HEK293 (cell line): ENCODE results near the gene OVCH2.

Experiments
- CTCF ChIA-PET: fragments of 350-600 bp; formaldehyde crosslinking; extraction: SDS; loops from one replicate; lab custom pipeline; 2021; ENCODE audit warnings: antibody characterized with exemption; lab: Yijun Ruan, JAX
- POLR2A ChIA-PET: fragments of 300-600 bp; formaldehyde crosslinking; extraction: SDS; loops from one replicate; lab custom pipeline; 2020; ENCODE audit warnings: antibody characterized with exemption, inconsistent platforms; lab: Yijun Ruan, JAX
- H3K27ac ChIP-seq: fragments of 200-500 bp; sonication (Bioruptor generic); 2 replicates; pipeline ENCODE4 v1.5.1; 2014; ENCODE audit warnings: low read depth, low read length, control low read depth, inconsistent platforms; ENCODE audit errors: extremely low read depth
- H3K36me3 ChIP-seq, 2 experiments: fragments of 200-500 bp in 1 of 2; sonication (Bioruptor generic) in 1 of 2; 1 replicate in 1 of 2; 2 replicates in 1 of 2; pipeline ENCODE4 v1.5.1; 2014 to 2017; ENCODE audit warnings: inconsistent platforms in 2 of 2, low read length in 2 of 2; ENCODE audit not compliant: control insufficient read depth in 2 of 2, insufficient read depth in 1 of 2
- H3K4me1 ChIP-seq: fragments of 200-500 bp; sonication (Bioruptor generic); 2 replicates; pipeline ENCODE4 v1.5.1; 2014; ENCODE audit warnings: mild to moderate bottlenecking, low read length, inconsistent platforms; ENCODE audit not compliant: control insufficient read depth, insufficient read depth
- H3K4me3 ChIP-seq: 2 replicates; pipeline ENCODE4 v1.5.1; 2011; ENCODE audit warnings: low read depth, mild to moderate bottlenecking, control low read depth, low read length, moderate library complexity
- H3K9me3 ChIP-seq: fragments of 200-500 bp; sonication (Bioruptor generic); 2 replicates; pipeline ENCODE4 v1.5.1; 2014; ENCODE audit warnings: low read depth, low read length, inconsistent platforms; ENCODE audit not compliant: control insufficient read depth, insufficient read depth
- ELK4 ChIP-seq: IDR thresholded peaks from 2 replicates; pipeline ENCODE4 v1.6.1; 2011; ENCODE audit warnings: mild to moderate bottlenecking, low read depth, low read length, borderline replicate concordance
- FEZF1 ChIP-seq: fragments of 450-650 bp; formaldehyde crosslinking; IDR thresholded peaks from 2 replicates; pipeline ENCODE4 v1.5.1; 2016; ENCODE audit warnings: missing biosample characterization, missing genetic modification characterization
- GLIS1 ChIP-seq: fragments of 450-650 bp; formaldehyde crosslinking; IDR thresholded peaks from 2 replicates; pipeline ENCODE4 v1.5.1; 2016; ENCODE audit warnings: missing biosample characterization, missing genetic modification characterization
- GLIS2 ChIP-seq: fragments of 450-650 bp; formaldehyde crosslinking; IDR thresholded peaks from 2 replicates; pipeline ENCODE4 v1.5.1; 2016; ENCODE audit warnings: missing biosample characterization, missing genetic modification characterization
- MZF1 ChIP-seq: fragments of 450-650 bp; formaldehyde crosslinking; IDR thresholded peaks from 2 replicates; pipeline ENCODE4 v1.5.1; 2017; ENCODE audit warnings: missing biosample characterization, missing genetic modification characterization, borderline replicate concordance
- PBX3 ChIP-seq: sonication (generic); formaldehyde crosslinking; IDR thresholded peaks from 2 replicates; pipeline ENCODE4 v1.8.1; 2022; ENCODE audit warnings: mild to moderate bottlenecking, moderate library complexity, missing genetic modification reagents
- SETDB1 ChIP-seq: IDR thresholded peaks from one replicate; pipeline ENCODE4 v1.6.1; 2017; ENCODE audit warnings: mild to moderate bottlenecking, low read length, moderate library complexity, mixed read lengths; ENCODE audit not compliant: insufficient read length
- SP7 ChIP-seq: fragments of 450-650 bp; formaldehyde crosslinking; IDR thresholded peaks from 2 replicates; pipeline ENCODE4 v1.5.1; 2016; ENCODE audit warnings: missing biosample characterization, missing genetic modification characterization
- TRIM28 ChIP-seq: IDR thresholded peaks from 2 replicates; pipeline ENCODE4 v1.6.1; 2011; ENCODE audit warnings: low read length, control low read depth, borderline replicate concordance
- ZBTB11 ChIP-seq: fragments of 450-650 bp; formaldehyde crosslinking; conservative IDR thresholded peaks from 2 replicates; pipeline ENCODE4 v1.5.1; 2016; ENCODE audit warnings: low read depth, missing biosample characterization, missing genetic modification characterization
- ZIC2 ChIP-seq: fragments of 450-650 bp; formaldehyde crosslinking; IDR thresholded peaks from 2 replicates; pipeline ENCODE4 v1.5.1; 2016; ENCODE audit warnings: missing biosample characterization, missing genetic modification characterization
- ZNF140 ChIP-seq: fragments of 450-650 bp; formaldehyde crosslinking; IDR thresholded peaks from 2 replicates; pipeline ENCODE4 v1.5.1; 2016; ENCODE audit warnings: missing biosample characterization, missing genetic modification characterization
- ZNF37A ChIP-seq: fragments of 450-650 bp; IDR thresholded peaks from 2 replicates; pipeline ENCODE4 v1.5.1; 2018; ENCODE audit warnings: missing biosample characterization, missing genetic modification characterization
- ZNF398 ChIP-seq: fragments of 450-650 bp; formaldehyde crosslinking; IDR thresholded peaks from 2 replicates; pipeline ENCODE4 v1.5.1; 2017; ENCODE audit warnings: missing biosample characterization, missing genetic modification characterization
- ZNF600 ChIP-seq: fragments of 450-650 bp; formaldehyde crosslinking; IDR thresholded peaks from 2 replicates; pipeline ENCODE4 v1.5.1; 2016; ENCODE audit warnings: missing biosample characterization, missing genetic modification characterization
- ZNF610 ChIP-seq: fragments of 450-650 bp; formaldehyde crosslinking; IDR thresholded peaks from 2 replicates; pipeline ENCODE4 v1.5.1; 2016; ENCODE audit warnings: missing biosample characterization, missing genetic modification characterization, borderline replicate concordance
- ZNF660 ChIP-seq: fragments of 450-650 bp; IDR thresholded peaks from 2 replicates; pipeline ENCODE4 v1.5.1; 2018; ENCODE audit warnings: missing biosample characterization, mild to moderate bottlenecking, missing genetic modification characterization
- TF ChIP-seq, protein P1 (sequence below): fragments of 450-650 bp; formaldehyde crosslinking; IDR thresholded peaks from 2 replicates; pipeline ENCODE4 v1.5.1; 2017; ENCODE audit warnings: missing biosample characterization, missing genetic modification characterization
- TF ChIP-seq, protein P2 (sequence below): fragments of 450-650 bp; formaldehyde crosslinking; IDR thresholded peaks from 2 replicates; pipeline ENCODE4 v1.5.1; 2017; ENCODE audit warnings: missing biosample characterization, missing genetic modification characterization

The OVCH2 gene

DNA sequence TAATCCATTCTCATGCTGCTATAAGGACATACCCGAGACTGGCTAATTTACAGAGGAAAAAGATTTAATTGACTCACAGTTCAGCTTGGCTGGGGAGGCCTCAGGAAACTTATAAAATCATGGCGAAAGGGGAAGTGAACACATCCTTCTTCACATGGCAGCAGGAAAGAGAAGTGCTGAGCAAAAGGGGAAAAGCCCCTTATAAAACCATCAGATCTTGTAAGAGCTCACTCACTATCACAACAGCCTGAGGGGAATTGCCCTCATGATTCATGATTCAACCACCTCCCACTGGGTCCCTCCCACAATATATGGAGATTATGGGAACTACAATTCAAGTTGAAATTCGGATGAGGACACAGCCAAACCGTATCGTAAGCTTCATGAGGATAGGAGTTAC, 29.2 kb downstream of the OVCH2 start (continued):
- TF ChIP-seq SETDB1 (peak; percentile 81), FEZF1 (tag by site-specific recombination) (peak; percentile 37; the same call in 1 of the 2 replicates), ZNF660 (tag by site-specific recombination) (0 out of 2 replicates have a peak, but pooled peaks have one; percentile 10), ZIC2 (tag by site-specific recombination) (peak; percentile 27; the same call in 1 of the 2 replicates), ZNF610 (tag by site-specific recombination) (no peak), PBX3 (no peak), GLIS1 (tag by site-specific recombination) (peak; percentile 68), ELK4 (no peak), ZNF37A (no peak), GLIS2 (tag by site-specific recombination) (no peak), SP7 (tag by site-specific recombination) (0 out of 2 replicates have a peak, but pooled peaks have one; percentile 25), ZNF140 (tag by site-specific recombination) (no peak), TRIM28 (peak; percentile 30; the same call in 1 of the 2 replicates), MZF1 (peak; percentile 54; the same call in 1 of the 2 replicates), ZNF398 (tag by site-specific recombination) (peak; percentile 28; the same call in 1 of the 2 replicates)
- TF ChIP-seq, protein P1, sequence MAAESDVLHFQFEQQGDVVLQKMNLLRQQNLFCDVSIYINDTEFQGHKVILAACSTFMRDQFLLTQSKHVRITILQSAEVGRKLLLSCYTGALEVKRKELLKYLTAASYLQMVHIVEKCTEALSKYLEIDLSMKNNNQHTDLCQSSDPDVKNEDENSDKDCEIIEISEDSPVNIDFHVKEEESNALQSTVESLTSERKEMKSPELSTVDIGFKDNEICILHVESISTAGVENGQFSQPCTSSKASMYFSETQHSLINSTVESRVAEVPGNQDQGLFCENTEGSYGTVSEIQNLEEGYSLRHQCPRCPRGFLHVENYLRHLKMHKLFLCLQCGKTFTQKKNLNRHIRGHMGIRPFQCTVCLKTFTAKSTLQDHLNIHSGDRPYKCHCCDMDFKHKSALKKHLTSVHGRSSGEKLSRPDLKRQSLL (tag by site-specific recombination), result no peak

- H3K9me3 ChIP-seq, result no peaks in the 10 kb centered on the region
- TF ChIP-seq ZNF600 (no peak), ZBTB11 (tag by site-specific recombination) (no peak), ZNF140 (tag by site-specific recombination) (no peak)
- TF ChIP-seq, protein P2, sequence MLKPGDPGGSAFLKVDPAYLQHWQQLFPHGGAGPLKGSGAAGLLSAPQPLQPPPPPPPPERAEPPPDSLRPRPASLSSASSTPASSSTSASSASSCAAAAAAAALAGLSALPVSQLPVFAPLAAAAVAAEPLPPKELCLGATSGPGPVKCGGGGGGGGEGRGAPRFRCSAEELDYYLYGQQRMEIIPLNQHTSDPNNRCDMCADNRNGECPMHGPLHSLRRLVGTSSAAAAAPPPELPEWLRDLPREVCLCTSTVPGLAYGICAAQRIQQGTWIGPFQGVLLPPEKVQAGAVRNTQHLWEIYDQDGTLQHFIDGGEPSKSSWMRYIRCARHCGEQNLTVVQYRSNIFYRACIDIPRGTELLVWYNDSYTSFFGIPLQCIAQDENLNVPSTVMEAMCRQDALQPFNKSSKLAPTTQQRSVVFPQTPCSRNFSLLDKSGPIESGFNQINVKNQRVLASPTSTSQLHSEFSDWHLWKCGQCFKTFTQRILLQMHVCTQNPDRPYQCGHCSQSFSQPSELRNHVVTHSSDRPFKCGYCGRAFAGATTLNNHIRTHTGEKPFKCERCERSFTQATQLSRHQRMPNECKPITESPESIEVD, result no peak
- TF ChIP-seq, all 188 proteins: peak for 0
- Histone ChIP-seq H3K4me3 (no peak overlapping the region), H3K36me3 (no peaks in the 10 kb centered on the region), H3K27ac (no peak overlapping the region), H3K4me1 (no peaks in the 10 kb centered on the region)
- CTCF ChIA-PET, result interaction anchor here (1.4 kb wide), 2 partner anchors 10 to 16 kb away, joined by 4 to 8 read pairs; no protein-coding TSS in a partner anchor
- POLR2A ChIA-PET, result no interaction called here
Measured at GRCh38 chr11:7675631-7676030, 30.6 kb downstream of the OVCH2 start.
